Upper lobe of right lung (tissue), 1 donor: ENCODE results near the gene BLID. TPM values are rescaled to one million over a fixed set of nuclear protein-coding genes. Genes with fewer than 3 reads are reported as not detected.

Experiments used
- ATAC-seq: fragments of 200-7000 bp; cut with Tn5 transposase; one replicate; pipeline ENCODE4 v1.9.1; 2020; ENCODE audit warnings: mild to moderate bottlenecking, moderate library complexity
- DNase-seq: peaks from one replicate; pipeline ENCODE4 v3.0.0-alpha.2; 2020
- H3K27ac ChIP-seq: fragments of 200-600 bp; one replicate; pipeline ENCODE4 v1.8.0; 2022
- H3K27me3 ChIP-seq: fragments of 200-600 bp; one replicate; pipeline ENCODE4 v1.8.0; 2022; ENCODE audit warnings: mild to moderate bottlenecking
- H3K36me3 ChIP-seq: fragments of 200-600 bp; one replicate; pipeline ENCODE4 v1.8.0; 2022
- H3K4me1 ChIP-seq: fragments of 200-600 bp; one replicate; pipeline ENCODE4 v1.8.0; 2022
- H3K4me3 ChIP-seq: fragments of 200-600 bp; one replicate; pipeline ENCODE4 v1.8.0; 2022; ENCODE audit warnings: mild to moderate bottlenecking
- H3K9me3 ChIP-seq: fragments of 200-600 bp; one replicate; pipeline ENCODE4 v1.8.0; 2022
- intact Hi-C: fragments of 100-400 bp; cut with DNase I; formaldehyde crosslinking; loops from one replicate; pipeline ENCODE4 v1.11.0; 2022
- total RNA-seq: library from RNA; stranded (reverse); fragmentation: NEBNext Ultra II Directional; extraction: Animal tissue kit (Norgen Biotek cat#: 25700); gene quantifications from one replicate; pipeline ENCODE4 v1.2.1, GENCODE V29; 2021
- TF ChIP-seq, protein P1 (sequence below): fragments of 200-600 bp; IDR thresholded peaks from one replicate; pipeline ENCODE4 v1.8.0; 2022; ENCODE audit warnings: antibody characterized with exemption
- donor health status: DM: no; HTN: yes; CAD: no; lungs with severe emphysema.

Gene BLID
- total RNA-seq, 1 donor from 2014 or later, result not detected

DNA sequence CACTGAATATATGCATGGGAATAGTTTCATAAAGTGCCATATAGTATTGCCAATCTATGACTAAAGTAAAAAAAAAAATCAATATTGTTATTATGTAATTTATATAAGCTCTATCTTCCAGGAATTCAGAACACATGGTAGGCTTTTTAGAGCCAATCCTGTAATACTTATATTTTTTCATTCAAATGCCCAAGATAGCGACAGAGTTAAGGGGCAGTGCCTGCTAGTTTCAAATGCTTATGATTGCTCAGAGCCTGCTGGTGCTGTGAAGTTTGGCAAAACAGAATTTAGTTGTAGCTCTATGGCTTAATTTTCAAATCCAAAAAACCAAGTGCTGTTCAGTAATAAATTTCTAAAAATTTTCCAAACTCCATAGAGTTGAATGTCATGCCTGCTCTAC is 39.0 kb upstream of the BLID start:
- Histone ChIP-seq H3K27ac (no peak overlapping the region), H3K4me1 (no peaks in the 10 kb centered on the region), H3K36me3 (no peaks in the 10 kb centered on the region), H3K27me3 (no peaks in the 10 kb centered on the region), H3K9me3 (no peaks in the 10 kb centered on the region), H3K4me3 (no peak overlapping the region)
- intact Hi-C loops, result no loop called here
- DNase-seq (no peak), ATAC-seq (no peak)
- TF ChIP-seq, protein P1, sequence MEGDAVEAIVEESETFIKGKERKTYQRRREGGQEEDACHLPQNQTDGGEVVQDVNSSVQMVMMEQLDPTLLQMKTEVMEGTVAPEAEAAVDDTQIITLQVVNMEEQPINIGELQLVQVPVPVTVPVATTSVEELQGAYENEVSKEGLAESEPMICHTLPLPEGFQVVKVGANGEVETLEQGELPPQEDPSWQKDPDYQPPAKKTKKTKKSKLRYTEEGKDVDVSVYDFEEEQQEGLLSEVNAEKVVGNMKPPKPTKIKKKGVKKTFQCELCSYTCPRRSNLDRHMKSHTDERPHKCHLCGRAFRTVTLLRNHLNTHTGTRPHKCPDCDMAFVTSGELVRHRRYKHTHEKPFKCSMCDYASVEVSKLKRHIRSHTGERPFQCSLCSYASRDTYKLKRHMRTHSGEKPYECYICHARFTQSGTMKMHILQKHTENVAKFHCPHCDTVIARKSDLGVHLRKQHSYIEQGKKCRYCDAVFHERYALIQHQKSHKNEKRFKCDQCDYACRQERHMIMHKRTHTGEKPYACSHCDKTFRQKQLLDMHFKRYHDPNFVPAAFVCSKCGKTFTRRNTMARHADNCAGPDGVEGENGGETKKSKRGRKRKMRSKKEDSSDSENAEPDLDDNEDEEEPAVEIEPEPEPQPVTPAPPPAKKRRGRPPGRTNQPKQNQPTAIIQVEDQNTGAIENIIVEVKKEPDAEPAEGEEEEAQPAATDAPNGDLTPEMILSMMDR, result no peak

DNA sequence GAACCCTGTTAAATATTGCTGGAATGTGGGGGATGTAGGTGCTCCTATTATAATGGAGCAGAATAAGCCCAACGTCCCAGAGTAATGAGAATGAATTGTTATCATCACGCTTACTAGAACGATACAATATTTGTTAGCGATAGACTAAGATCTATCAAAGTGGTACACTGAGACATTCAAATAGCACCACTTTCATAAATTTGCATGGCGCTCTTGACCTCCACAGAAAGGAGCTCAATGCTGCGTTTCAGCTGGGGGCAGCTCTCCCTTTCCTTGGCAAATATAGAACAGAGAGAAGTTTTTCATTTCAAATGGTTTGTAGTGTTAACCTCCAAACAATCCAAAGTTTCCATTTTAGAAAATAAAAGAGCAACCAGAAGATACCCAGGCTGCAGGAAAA is 38.2 kb upstream of the BLID start:
- H3K36me3 ChIP-seq, result no peaks in the 10 kb centered on the region
- H3K4me3 ChIP-seq, result no peak overlapping the region

DNA sequence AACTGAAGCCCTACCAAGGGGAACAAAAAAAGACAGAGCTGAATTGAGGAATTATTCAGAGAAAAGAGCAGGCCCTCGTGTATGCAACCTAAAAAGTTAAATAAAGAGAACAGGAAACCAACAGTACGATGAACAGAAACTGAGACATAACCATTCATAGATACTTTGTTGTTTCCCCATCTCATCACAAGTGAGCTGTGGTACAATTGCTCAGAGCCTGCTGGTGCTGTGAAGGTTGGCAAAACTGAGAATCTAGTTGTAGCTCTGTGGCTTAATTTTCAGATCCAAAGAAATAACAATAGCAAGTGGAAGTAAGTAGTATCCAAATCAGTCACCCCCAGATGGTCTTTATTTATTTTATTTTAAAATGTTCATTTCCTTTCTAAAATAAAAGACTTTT is 37.7 kb upstream of the BLID start:
- DNase-seq (no peak), ATAC-seq (no peak)
- no peaks in the 10 kb centered on the region for H3K27me3 ChIP-seq
- H3K4me1 ChIP-seq, result no peaks in the 10 kb centered on the region
- no peak overlapping the region for H3K27ac ChIP-seq
- H3K36me3 ChIP-seq, result no peaks in the 10 kb centered on the region
- intact Hi-C loops, result no loop called here
- no peak overlapping the region for H3K4me3 ChIP-seq
- no peaks in the 10 kb centered on the region for H3K9me3 ChIP-seq
- TF ChIP-seq, protein P1, result no peak

More for the DNA sequence above, 38.2 kb upstream of the BLID start:
- intact Hi-C loops, result no loop called here
- TF ChIP-seq, protein P1, result no peak
- H3K9me3 ChIP-seq, result no peaks in the 10 kb centered on the region
- no peaks in the 10 kb centered on the region for H3K27me3 ChIP-seq
- no peak for ATAC-seq
- no peaks in the 10 kb centered on the region for H3K4me1 ChIP-seq
- no peak overlapping the region for H3K27ac ChIP-seq
- no peak for DNase-seq

DNA sequence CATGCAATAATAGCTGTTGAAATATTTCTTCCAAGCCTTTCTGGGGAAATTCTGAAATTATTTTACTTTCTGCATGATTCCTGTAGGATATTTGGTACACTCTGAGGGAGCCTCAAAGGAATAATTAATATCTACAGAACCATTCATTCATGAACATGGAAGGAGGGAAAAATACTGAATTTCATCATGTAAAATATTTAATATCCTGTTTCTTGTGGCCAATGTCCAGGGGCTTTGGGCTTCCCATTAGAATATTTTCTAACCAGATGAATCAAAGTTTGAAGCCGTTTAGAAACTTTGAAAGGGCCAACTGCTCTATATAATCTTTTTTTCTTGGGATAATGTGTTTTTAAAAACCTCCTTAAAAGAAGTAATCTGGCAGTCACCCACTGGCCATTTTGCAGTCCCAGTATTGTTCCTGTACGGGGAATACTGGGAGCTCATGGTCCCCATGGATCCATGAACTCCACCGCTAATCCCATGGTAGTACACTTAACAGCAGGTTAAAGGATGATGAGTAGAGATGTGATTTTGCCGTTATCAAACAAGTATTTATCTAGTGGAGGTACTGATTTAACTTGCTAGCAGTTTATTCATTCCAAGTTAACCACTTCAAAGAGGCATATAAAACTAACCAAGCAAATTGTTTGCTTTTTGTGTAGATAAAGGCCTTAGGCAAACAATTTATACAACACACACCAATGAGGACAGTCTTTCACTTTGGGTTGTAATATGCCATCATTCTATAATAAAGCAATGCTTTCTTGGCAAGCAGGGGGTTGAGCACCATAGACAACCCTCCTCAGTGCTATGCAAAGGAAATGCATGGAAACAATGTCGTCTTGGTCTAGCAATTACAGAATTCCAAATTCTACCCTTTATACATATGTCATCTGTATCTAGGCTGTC is 34.5 kb upstream of the BLID start:
- H3K9me3 ChIP-seq, result no peaks in the 10 kb centered on the region
- no peak overlapping the region for H3K27ac ChIP-seq
- no peaks in the 10 kb centered on the region for H3K27me3 ChIP-seq
- no peaks in the 10 kb centered on the region for H3K4me1 ChIP-seq
- TF ChIP-seq, protein P1, result no peak
- H3K4me3 ChIP-seq, result no peak overlapping the region
- ATAC-seq (no peak), DNase-seq (no peak)
- intact Hi-C loops, result no loop called here
- H3K36me3 ChIP-seq, result no peaks in the 10 kb centered on the region

DNA sequence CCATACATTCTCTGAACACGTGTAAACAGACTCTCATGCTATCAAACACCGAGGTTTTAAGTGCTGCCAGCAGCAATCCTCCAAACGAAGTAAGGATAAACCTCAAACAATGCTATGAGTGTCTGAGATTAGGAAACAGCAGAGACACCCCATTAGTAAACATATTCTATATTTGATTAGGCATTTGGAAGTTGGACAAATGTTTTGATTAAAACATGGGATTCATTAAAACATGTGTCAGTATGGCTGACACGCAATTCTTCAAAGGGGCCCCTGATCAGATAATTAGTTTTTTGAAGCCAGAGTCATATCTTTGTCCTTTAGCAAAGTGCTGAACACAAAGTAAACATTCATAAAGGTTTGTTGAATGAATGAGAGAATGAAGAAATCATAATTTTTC is 33.2 kb upstream of the BLID start:
- H3K4me1 ChIP-seq, result no peaks in the 10 kb centered on the region
- H3K27me3 ChIP-seq, result no peaks in the 10 kb centered on the region
- H3K9me3 ChIP-seq, result no peaks in the 10 kb centered on the region
- H3K27ac ChIP-seq, result no peak overlapping the region
- DNase-seq, result no peak
- intact Hi-C loops, result no loop called here
- TF ChIP-seq, protein P1, result no peak
- no peaks in the 10 kb centered on the region for H3K36me3 ChIP-seq
- no peak overlapping the region for H3K4me3 ChIP-seq
- no peak for ATAC-seq
